CD4-positive, alpha-beta T cell treated with Interleukin-6 at 100 ng/mL for 8 hours (primary cell): ENCODE results near the gene ESRRG.
"Not testable (repeated sequence)": the region's sequence is repeated elsewhere in the genome, so short reads cannot be mapped to it uniquely, and the experiment has no call there.

ENCODE experiments used
- DNase-seq: peaks from one replicate; pipeline ENCODE4 v3.0.0-alpha.2; 2020; ENCODE audit warnings: mixed read lengths, low spot score

ESRRG gene

GRCh38 chr1:216563087-216563486, 160.1 kb downstream of the ESRRG start:
- DNase-seq = no peak

GRCh38 chr1:216562383-216562782, 160.8 kb downstream of the ESRRG start:
- no peak for DNase-seq

- no peak for DNase-seq
Measured at GRCh38 chr1:216560527-216560926, 162.7 kb downstream of the ESRRG start.

- no peak for DNase-seq
Measured at GRCh38 chr1:216559359-216559758, 163.9 kb downstream of the ESRRG start.

GRCh38 chr1:216555653-216556052, 167.6 kb downstream of the ESRRG start:
- no peak for DNase-seq

GRCh38 chr1:216554934-216555333, 168.3 kb downstream of the ESRRG start:
- DNase-seq = no peak

GRCh38 chr1:216553766-216554165, 169.5 kb downstream of the ESRRG start:
- no peak for DNase-seq

- no peak for DNase-seq
Measured at GRCh38 chr1:216553040-216553439, 170.2 kb downstream of the ESRRG start.

GRCh38 chr1:216549796-216550195, 173.4 kb downstream of the ESRRG start:
- no peak for DNase-seq

- no peak for DNase-seq
Measured at GRCh38 chr1:216542741-216543140, 180.5 kb downstream of the ESRRG start.

GRCh38 chr1:216542263-216542662, 181.0 kb downstream of the ESRRG start:
- DNase-seq = no peak

GRCh38 chr1:216535751-216536150, 187.5 kb downstream of the ESRRG start:
- no peak for DNase-seq

GRCh38 chr1:216535059-216535458, 188.2 kb downstream of the ESRRG start:
- no peak for DNase-seq

- no peak for DNase-seq
Measured at GRCh38 chr1:216533776-216534175, 189.5 kb downstream of the ESRRG start.

GRCh38 chr1:216532251-216532798, 190.9 kb downstream of the ESRRG start:
- no peak for DNase-seq

- no peak for DNase-seq
Measured at GRCh38 chr1:216531263-216532239, 191.7 kb downstream of the ESRRG start.

- not testable (repeated sequence) for DNase-seq
Measured at GRCh38 chr1:216529851-216530250, 193.4 kb downstream of the ESRRG start.

- DNase-seq = no peak
Measured at GRCh38 chr1:216528816-216529215, 194.4 kb downstream of the ESRRG start.

- DNase-seq = no peak
Measured at GRCh38 chr1:216523449-216524190, 199.6 kb downstream of the ESRRG start.

- DNase-seq = no peak
Measured at GRCh38 chr1:216523043-216523442, 200.2 kb downstream of the ESRRG start.

- no peak for DNase-seq
Measured at GRCh38 chr1:216521477-216521876, 201.8 kb downstream of the ESRRG start.

GRCh38 chr1:216518844-216519627, 204.2 kb downstream of the ESRRG start:
- no peak for DNase-seq
